CD4-positive, alpha-beta T cell treated with Interleukin-1 beta for 1 hour (primary cell): Measurements from ENCODE around the gene FAM107B.
A peak's percentile ranks its signal among the peaks of the same experiment; 100 is the strongest.

ENCODE experiments used
- DNase-seq, 2 donors: peaks; one replicate each; pipeline ENCODE4 v3.0.0-alpha.2; 2020 to 2022

Gene FAM107B

DNA sequence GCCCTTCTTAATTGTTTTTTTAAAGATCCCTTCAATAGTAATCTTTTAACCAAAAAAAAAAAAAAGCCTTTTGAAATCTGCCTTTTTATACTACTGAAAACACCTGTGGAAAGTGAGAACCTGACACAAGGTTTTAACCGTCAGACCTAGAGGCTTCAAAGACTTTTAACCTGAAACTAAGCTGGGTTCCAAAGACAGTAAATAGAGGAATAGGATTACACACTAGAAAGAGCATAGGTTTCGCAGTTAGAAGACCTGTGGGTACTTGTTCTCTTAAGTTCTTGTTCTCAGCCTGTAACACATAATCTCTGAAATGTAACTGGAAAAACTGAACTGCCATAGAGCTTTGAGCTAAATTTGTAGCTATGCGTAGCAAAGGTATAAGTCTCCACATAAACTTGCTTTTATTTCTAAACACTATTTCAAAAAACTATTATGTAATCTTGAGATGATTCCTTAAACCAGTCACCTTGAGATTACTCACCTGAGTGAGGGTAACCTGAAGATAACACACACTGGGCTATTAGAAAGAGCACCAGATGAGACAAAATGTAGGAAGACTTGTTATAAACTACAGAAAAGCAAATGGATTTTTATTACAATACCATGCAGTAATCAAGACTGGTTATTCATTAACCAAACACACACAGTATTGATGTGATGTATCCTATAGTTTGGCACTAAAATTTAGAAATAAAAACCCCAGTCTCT, 247.4 kb downstream of the FAM107B start:
- no peak for DNase-seq

DNA sequence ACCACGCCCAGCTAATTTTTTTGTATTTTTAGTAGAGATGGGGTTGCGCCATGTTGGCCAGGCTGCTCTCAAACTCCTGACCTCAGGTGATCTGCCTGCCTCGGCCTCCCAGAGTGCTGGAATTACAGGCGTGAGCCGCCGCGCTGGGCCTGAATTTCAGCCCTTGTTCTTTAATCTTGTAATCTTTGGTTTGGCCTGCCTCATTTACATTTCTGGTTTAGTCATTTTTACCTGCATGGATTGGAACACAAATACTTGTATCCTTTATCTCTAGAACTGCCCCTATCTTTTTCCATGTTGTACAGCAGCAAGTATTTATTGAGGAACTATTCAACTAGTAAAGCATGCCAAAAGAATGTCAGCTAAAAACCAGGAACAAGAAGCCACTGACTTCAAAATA, 248.4 kb downstream of the FAM107B start:
- DNase-seq, result no peak

DNA sequence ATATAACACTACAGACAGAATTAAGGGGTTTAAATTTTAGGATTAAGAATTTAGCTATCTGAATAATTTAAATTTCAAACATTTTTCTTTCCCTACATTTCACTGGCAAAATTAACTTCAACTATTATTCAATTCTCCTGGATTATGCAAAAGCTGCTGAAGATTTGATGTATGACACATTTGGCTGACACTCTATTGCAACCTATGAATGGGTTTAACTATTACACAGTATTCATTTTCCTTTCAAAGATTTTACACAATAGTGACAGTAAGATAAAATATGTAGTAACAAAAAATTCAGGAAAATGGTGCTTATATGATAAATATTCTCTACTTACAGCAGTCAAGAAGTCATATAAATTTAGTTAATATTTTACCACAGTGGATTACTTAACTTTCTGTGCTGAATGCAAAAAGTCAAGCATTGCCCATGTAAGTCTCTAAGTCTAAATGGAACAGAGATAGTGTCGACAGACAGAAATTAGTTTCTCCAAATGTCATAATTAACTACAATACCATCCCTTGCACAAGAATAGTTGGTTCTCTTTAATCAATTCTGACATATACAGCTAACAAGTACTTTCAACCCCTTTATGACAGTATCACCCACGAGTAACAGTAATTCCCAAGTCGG, 249.9 kb downstream of the FAM107B start:
- no peak for DNase-seq

DNA sequence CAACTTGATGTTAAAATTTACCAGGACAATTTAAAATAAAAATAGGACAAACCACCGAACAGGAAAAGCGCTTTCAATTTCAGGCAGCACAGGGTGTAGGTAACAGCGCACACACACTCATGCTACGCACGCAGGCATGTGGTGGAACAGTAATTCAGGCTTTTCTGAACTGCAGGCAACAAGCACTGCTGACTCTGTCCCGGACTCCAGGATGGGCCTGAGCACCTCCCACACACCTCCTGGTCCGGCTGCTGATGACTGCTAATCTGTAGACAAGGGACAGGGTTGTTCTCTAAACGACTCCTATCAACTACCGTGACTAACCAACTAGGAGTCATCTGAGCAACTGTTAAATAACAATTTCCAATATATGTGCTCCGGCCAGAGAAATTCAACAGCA, 251.4 kb downstream of the FAM107B start:
- no peak for DNase-seq

DNA sequence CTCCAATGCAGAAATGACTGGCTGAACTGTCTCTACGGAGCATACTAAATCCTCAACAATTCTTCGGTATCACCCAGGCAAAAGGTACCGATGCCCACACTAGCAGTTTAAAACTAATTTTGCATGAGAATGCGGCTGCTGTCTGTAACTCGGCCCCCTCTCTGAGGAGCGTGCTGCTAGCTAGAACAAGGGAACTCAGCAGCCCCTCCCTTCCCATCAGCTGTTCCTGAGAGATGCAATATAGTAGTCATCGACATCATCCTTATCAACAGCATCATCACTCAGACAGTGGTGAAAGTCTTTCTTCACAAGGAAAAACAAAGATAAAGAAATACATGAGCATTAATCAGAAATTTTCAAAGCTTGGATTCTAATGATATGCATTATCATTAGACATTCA, 254.9 kb downstream of the FAM107B start:
- no peak for DNase-seq

DNA sequence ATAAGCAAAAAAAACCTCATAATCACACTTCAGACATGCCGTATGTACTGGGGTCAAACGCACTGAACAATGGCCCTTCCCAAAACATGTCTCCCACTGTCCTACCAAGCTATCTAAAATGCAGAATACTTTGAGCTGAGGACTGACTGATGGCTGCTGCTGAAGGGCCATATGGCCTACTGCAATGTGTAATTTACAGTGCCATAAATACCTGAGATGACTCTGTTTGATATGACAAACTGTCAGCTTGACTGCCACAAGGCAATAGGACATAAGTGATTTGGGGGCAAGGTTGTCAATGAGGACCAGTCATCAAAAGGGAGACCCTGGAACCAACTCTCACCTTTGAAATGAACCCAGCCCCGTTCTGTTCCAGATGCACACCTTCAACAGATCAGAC, 256.5 kb downstream of the FAM107B start:
- no peak for DNase-seq

DNA sequence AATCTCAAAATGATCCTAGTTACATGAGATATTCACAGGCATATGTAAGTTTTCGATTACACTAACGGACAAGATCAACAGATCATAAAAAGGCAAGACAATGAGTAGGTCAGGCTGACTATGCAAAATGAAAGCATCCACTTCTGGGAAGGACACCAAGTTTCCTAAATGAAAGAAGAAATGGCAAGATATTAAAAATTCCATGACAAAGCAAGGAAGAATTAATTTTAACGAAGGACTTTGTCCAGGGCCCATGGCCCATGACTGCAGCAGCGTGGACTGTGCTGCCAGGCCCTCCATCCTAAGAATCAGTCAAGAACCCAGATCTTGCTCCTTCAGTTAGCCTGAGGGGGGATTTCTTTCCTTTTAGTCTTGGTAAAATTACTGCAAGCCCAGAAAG, 261.6 kb downstream of the FAM107B start:
- DNase-seq, result no peak

DNA sequence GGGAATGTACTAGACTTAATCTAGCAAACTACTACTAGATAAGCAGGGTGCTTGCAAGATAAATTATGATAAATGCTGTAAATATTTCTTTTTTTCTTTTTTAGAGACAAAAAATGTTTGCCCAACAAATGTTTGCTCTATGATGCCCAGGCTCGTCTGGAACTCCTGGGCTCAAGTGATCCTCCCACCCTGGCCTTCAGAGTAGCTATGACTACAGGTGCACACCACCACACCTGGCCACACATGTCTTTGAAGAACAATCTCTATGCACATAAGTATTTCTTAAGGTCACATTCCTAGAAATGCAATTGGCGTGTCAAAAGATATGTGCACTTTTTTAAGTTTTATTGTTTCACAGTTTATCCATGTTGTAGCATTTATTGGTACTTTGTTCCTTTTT, 264.4 kb downstream of the FAM107B start:
- DNase-seq, result no peak

DNA sequence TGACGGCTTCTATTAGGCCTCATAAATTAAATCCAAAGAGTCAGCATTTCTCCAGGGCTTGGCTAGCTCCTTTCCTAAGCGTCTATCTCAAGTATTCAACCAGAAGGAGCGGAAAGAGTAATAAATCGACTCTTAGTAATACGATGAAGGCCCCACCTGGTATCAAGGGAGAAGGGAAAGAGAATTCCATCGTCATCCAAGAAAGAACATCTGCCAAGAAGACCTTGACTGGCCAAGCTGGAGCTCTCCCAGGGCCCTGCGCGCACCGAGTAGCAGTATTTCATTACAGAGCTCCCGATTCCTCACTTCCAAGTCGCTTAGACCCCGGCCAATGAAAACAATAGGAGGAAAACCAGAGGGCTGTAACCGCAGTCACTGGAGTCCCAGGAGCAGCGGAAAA, 266.0 kb downstream of the FAM107B start:
- DNase-seq, result no peak

DNA sequence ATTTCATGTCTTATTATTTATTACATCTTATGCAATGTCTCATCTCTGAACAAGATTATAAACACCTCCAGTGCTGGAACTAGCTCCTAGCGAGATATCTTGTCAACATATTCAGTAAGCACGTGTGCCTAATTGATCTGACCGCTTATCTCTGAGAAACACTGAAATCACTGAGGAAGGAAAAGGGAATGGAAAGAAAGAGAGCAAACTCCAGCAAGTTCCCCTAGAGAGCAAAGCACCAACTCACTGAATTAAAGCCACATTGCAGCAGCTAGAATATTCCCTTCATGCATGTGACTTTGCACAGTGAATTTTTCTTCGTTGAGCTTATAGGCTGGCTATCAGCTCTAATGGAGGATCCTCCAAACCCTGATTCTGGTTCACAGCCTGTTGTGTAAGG, 266.9 kb downstream of the FAM107B start:
- no peak for DNase-seq

DNA sequence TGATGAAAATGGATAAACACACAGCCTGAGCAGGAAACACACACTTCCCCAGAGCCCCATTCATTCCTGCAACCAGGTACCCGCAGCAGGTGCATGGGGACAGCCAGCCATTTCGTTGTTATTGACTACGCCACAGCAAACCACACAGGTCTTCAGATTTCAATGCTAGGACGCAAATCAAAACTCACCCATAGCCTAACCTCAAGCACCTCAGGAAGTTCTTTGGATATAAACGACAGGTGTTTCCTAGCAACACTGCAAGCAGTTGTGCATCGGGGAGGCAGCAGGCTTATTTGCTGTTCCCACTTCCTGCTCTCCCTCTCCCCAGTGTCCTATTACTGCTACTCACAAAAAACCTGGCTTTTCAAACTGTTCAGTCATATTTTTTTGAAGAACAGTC, 267.5 kb downstream of the FAM107B start:
- peak; percentile 66 to 71 for DNase-seq

DNA sequence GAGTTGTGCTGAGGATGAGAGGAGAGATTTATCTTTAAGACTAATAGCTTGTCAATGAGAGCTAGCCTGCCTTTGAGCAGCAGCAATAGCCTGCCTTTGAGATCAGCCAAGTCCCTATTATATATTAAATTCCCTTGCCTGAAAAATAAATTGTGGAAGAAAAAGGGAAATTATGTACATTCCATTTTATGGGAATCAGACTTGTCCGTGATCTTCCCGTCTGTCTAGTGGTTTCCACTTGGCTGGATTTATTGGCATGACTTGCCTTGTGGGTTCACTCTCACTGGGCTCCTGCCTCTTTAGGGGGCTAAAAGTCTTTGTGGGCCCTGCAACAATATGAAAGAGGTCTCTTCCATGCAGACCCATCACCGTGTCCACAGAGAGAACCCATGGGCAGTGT, 272.3 kb downstream of the FAM107B start:
- no peak for DNase-seq

DNA sequence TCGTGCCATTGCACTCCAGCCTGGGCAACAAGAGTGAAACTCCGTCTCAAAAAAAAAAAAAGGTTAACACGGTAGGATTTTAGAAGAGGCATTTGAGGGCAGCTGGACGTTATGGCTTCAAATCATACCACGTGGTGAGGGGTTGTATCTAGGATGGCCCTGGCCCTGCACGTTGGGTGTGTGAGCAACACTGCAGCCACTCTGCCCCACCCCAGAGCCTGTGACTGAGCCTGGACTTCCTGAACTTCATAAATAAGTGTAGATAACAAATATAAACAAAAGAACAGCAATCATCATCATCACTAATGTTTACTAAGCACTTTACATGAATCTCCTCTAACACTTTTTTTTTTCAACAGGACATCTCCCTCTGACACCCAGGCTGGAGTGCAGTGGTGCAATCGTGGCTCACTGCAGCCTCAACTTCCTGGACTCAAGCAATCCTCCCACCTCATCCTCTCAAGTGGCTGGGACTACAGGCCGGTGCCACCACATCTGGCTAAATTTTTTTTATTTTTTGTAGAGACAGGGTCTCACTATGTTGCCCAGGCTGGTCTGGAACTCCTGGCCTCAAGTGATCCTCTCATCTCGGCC, 274.4 kb downstream of the FAM107B start:
- no peak for DNase-seq

DNA sequence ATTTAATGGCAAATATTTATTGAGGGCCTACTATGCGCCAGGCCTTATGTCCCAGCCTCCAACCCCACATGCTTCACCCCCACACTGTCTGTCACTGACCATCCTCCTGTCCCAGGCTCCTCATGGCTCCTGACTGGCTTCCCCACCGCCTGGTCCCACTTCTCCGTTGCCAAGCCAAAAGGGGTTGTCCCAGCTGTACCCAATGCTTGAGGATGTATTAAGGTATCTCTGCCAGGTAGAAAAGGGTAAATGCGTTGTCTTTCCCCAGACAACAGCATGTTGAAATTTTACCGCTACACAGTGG, 275.1 kb downstream of the FAM107B start:
- no peak for DNase-seq

DNA sequence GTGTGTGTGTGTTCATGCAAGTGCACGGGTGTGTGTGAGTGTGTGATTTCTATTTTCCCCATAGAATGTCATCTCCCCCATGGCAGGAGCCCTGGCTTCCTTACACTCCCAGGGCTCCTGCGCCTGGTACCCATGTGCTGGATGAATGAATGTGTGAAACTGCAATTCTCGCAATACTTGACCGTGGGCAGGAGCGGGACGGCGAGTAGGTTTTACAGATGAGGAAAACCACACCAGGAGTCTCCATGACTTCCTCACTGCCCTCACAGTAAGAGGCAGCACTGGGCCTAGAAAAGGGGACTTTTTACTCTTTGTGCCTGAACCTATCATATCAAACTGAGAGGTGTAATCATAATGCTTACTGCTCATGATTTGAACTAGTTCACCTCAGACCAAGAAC, 276.4 kb downstream of the FAM107B start:
- no peak for DNase-seq

DNA sequence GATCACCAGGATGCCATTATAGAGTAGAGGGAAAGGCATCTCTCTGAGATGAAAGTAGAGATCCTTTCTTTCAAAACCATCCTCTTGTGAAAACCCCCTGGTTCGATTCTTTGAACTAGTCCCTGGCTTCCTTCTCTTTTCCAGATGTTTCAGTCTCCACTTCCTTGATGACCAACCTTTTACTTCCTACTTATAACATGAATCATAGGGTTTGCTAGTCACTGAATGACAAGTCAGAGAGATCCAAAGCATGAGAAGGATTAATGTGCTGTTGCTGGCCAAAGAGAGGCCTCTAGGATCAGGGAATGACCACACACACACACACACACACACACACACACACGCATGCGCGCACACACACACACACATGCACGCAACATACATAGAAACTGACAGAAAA, 282.9 kb downstream of the FAM107B start:
- no peak for DNase-seq

DNA sequence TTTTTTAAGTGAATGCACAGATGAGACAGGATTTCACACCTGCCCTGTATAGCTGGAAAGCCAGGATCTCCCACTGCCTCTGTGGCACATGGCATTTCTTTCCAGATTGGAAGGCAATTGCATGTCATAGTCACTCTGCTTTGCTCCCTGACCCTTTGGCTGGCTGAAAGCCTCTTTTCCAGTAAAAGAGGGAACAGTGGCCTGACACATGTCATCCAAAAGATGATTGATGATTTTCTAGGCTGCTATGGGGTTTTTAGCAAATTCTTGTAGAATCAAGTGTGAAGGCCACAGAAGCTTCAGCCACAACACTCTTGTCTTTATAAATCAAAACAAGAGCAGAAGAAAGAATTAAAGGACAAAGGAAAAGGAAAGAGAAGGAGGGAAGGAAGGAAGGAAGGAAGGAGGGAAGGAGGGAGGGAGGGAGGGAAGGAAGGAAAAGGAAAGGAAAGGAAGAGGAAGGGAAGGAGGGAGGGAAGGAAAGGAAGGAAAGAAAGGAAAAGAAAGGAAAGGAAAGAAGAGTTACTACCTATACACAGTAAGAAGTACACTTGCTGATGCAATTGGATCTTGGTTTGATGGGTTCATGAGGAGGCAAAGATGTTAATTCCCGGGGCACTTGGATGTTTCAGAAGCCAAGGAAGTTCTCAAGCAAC, 285.0 kb downstream of the FAM107B start:
- no peak for DNase-seq

DNA sequence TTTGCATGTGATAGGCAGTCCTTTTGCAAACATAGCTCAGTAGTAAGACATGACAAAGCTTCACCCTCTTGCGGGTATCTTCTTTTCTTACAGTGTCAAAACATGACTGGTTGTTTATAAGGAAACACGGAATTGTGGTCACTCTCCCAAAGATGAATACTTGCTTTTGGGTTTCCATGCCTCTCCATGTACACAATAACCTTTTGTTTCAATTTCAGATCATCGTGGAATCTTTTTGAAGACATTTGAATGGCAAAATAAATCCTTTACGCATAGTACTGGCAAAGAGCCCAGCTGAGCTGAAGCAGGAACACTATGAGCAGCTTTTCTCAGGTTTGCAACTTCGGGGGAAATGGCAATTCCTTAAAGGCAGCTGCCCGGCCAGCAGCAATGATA, 287.2 kb downstream of the FAM107B start:
- no peak for DNase-seq

DNA sequence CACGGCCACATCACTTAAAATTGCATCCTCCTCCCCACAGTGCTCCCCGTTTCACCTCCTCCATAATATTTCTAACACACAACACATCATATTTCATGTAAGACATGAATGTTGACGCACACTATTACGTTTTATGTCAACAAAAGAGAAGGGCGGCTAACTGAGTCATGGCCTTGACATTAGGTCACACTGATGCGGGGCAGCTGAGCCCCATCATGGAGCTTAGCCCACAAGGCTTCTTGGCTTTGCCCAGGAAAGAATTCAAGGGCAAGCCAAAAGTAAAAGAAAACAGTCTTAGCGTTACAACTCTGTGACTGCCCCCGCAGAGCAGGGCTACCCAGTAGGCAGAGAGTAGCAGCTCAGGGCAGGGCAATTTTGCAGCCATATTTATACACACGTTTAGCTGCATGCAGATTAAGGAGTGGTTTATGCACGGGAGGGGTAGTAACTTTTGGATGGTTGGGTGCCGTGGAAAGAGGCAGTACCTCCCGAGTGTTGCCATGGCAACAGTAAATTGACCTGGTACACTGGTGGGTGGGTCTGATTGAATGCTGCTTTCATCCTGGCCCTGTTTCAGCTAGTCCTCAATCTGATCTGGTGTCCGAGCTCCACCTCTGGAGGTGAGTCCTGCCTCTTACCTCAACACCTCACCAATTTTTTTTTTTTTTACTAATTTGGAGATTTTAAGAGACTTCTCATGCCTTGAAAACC, 287.8 kb downstream of the FAM107B start:
- DNase-seq, result no peak

DNA sequence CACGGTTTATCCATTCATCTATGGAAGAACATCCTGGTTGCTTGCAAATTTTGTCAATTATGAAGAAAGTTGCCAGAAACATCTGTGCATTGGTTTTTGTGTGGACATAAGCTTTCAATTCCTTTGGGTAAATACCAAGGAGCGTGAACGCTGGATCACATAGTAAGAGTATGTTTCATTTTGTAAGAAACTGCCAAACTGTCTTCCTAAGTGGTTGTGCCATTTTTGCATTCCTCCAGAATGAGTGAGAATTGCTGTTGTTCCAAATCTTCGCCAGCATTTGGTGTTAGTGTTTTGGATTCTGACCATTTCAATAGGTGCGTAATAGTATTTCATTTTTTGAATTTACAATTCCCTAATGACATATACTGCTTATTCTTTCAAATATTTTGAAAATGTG, 288.7 kb downstream of the FAM107B start:
- no peak for DNase-seq

DNA sequence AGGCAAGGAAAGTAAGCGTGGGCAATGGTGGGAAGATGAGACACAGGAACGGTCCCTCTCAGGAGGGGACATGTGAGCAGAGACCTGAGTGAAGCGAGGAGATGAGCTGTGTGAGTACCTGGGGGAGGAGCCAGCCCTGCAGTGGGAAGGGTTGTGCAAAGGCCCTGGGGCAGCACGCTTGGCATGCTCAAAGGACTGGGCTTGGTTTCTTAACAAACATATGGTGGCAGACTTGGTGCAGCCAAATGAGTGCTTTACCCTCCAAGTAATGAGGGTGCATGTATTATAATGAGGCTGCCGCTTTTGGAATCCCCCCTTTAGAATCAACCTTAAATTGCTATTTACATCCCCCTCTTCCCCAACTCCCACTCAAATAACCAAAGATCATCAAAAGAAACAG, 291.3 kb downstream of the FAM107B start:
- DNase-seq, result no peak

DNA sequence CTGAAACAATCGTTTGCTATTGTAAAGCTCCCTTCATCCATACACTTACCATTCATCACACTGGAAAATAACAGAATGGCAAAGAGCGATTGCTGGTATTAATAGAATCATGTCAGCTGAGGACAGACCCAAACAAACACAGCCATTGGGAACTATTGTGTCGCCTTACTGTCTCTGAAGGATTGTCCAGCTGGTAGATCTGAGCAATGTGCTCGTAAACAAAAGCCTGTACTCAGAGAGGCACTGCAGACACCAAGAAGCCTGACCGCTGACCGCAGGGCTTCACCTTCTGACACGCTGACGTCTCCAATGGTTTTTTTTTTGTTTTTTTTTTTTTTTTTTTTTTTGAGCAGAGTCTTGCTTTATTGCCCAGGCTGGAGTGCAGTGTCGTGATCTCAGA, 292.9 kb downstream of the FAM107B start:
- DNase-seq, result no peak

DNA sequence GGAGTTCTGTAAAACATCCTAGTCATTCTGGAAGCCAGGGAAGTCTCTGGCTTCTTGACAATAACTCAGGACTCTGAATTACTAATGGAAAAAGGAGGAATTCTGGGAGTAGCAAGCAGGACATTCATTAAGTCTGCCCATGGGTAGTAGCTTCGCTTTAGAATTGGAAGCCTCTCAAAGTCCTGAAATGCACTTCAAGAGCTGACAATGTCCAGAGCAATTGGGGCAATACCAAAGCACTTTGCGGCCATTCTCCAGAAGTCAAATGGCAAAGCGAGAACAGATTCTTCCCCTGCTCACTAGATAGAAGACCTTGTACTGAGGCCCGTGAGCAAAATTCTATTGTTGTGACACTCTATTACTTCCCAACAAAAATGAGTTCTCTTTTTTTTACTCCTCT, 293.7 kb downstream of the FAM107B start:
- no peak for DNase-seq

DNA sequence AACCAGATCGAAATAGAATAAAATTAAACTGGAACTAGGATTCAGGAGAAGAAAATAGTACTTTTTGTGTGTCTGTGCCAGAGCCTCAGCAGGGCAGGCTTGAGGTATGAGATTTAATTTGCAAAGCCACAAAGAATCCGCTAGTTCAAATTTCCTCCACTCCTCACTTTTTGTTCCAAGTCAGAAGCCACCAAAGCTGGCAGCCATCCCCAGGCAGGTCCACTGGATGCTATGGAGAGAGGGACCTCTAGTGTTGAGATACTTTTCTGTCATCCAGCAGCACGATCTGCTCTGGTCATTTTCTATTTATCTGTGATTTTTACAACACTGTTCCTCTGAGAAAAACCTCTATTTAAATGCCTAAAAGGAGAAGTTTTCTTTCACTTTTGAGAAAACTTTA, 296.1 kb downstream of the FAM107B start:
- DNase-seq, result peak in 1 of 2 donors; percentile 4
